HG02840 (cell line): Measurements from ENCODE around the gene CPO.
"Not testable (repeated sequence)": the region's sequence is repeated elsewhere in the genome, so short reads cannot be mapped to it uniquely, and the experiment has no call there.

Experiments
- ATAC-seq: cut with Tn5 transposase; IDR thresholded peaks from one replicate; pipeline ENCODE4 v1.9.1; 2021; ENCODE audit warnings: mild to moderate bottlenecking, moderate library complexity, moderate number of reproducible peaks; ENCODE audit not compliant: unreplicated experiment, low FRiP score

The CPO gene, protein sequence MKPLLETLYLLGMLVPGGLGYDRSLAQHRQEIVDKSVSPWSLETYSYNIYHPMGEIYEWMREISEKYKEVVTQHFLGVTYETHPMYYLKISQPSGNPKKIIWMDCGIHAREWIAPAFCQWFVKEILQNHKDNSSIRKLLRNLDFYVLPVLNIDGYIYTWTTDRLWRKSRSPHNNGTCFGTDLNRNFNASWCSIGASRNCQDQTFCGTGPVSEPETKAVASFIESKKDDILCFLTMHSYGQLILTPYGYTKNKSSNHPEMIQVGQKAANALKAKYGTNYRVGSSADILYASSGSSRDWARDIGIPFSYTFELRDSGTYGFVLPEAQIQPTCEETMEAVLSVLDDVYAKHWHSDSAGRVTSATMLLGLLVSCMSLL

DNA sequence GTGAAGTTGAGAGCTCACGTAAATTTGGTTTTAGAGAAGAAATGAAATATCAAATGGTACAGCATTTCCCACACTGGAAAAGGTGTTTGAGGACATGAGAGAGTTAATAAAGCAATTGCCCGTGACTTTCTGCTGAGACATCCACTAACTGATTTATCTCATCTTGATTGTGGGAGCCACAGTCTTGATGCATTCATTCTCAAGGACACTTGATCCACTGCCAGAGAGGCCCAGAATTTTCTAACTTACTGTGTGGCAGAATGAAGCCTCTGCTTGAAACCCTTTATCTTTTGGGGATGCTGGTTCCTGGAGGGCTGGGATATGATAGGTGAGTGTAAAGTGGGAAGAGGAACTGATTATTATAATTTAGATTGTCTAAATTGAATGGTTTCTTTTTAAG lies at the start of gene CPO:
TSS of gene CPO (plus strand) at position 179 of the 400 bp plus-strand sequence. CDS start at position 261, 82 bp downstream.
- ATAC-seq: no peak

DNA sequence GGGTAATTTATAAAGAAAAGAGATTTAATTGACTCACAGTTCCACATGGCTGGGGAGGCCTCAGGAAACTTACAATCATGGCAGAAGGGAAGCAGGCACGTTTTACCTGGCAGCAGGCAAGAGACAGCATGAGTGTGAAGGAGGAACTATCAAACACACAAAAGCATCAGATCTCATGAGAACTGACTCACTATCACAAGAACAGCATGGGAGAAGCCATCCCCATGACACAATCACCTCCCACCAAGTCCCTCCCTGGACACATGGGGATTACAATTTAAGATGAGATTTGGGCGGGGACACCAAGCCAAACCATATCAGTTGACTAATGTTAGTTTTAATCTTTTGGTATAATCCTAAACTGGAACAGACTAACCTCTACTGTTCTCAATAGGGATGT lies 49.1 kb upstream of the CPO start:
- no peak for ATAC-seq

DNA sequence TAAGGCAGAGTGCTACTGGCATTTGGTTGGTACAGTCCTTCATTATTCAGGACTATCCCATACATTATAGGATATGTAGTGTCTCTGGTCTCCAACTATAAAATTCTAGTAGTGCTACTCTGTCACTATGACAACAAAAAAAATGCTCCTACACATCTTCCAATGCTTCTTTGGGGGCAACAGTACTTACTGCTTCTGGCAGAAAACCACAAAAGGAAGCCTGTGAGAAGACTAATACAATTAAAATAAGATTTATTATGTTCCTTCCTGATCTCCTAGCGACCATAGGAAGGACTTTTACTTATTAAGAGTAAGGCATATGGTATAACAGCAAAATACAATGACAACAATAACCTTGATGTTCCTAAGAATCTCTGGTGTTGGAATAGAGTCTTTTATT lies 48.4 kb upstream of the CPO start:
- no peak for ATAC-seq

DNA sequence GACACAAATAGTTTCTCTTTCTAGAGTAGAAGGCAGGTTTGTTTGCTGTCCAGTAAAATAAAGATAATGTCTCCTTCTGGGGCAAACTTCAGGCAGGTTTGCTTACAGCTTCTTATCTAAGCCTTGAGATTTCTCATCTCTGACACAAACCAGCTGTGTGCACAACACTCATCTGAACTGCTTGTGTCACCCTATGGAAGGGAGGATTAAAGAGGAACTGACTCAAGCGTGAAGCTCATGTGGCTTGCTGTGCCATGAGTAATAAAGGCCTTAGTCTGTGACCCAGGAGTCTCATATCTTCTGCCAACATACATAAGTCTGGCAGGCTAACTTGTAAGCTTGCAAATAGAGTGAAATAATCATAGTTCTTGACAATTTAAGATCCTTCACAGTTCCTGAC lies 24.2 kb upstream of the CPO start:
- ATAC-seq: no peak

DNA sequence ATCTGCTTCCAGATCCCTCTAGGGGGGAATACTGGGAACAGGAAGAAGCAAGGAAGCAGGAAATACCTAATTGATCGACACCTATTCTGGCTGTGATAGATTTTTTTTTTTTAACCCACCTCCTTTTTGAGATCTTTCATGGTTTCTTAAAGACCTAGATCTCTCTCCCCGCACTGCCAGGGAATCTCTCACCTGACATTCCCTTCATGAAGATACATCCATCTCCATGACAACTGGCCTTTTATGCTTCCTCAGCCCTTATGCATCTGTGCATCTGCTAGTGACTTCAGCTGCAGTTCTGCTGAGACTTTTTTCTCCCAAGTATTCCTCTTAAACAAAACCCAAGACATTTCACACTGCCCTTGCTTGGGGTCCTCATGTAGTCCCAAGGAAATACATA lies 21.1 kb upstream of the CPO start:
- ATAC-seq: no peak

DNA sequence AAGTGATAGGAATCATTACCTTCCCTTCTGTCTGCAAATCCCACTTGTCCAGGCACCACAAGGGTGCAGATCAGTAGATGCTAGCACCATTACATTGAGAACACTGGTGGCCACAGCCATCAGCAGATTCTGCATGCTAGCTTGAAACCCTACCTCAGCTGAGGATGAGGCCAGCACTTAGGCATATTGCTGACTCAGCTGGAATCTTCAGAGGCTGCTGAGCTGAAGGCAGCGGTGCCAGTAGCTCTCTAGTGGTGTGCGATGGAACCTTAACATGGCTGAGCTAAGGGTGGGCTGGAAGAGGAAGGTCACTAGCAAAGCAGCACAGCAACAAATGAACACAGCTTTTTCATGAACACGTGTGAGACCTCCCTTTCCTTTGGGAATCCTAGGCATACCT lies 19.0 kb upstream of the CPO start:
- ATAC-seq: no peak

DNA sequence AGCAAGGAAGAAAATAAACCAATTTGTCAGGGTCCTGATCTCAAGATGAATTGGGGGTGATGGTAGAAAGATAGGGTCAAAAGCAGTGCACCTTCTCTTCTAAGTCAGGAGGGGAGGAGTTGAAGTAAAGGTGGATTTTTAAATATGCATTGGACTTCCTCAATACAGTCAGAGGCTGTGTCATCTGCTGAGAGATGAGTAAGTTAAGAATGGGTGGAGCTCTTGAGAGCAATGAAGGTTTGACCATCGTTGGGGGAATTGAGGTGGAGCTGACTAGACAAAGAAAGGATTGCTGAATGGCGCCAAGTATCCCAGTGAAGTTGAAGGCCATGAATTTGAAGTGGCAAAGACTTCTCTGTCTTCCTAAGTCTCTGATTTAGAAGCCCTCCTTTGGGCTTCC lies 18.4 kb upstream of the CPO start:
- no peak for ATAC-seq

DNA sequence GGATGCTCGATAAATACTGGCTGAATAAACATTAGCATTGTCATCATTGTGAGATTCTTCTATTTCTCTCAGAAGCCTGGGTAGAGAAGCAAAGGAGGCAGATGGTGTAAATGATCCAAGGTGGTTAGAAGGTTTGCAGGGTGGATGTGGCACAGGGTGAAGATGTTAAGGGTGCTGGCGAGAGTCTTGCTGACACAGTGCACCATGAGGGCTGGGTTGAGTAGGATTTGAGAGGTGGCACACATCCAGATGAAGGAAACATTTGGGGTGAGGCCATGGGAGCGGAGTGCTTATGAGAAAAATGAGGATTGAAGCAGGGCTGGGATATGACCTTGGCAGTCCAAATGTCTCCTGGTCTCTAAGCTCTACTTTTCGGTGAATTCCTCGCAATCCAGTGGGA lies 17.8 kb upstream of the CPO start:
- no peak for ATAC-seq

DNA sequence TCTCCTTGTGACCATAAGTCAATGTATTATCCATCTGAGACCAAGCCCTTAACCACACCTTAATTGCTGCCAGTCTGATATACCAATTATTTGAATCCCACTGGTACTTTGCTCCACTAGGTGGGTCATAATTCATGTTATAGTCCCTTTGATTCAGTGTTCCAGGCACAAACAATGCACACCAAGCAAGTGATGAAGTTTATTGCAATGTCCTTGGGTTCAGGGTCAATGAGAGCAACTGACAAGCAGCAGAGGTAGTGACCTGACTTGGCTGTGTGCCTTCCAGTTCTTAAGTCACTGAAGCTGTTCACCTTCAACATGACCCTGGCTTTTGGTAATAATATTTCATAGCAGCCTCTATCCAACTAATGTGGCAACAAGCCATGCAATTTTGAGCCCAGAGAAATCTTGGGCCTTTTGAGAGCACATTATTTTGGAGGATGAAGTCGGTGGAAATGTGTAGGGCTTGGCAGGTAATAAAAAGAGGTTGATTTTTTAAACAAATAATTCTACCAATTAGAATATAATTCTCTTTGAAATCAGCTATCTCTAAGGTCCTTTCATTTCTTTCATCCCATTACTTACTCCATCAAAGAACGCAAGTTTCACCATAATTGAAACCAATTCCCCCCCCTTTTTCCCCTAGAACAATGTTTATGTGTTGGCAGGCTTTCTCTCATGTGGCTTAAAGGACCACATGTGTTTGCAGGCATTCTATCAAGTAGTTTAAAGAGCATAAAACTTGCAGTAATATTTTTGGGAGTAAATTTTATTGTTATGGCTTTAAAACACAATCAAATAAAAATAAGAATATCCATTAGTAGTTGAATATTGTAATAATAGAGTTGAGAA lies 3.1 kb upstream of the CPO start:
- no peak for ATAC-seq

DNA sequence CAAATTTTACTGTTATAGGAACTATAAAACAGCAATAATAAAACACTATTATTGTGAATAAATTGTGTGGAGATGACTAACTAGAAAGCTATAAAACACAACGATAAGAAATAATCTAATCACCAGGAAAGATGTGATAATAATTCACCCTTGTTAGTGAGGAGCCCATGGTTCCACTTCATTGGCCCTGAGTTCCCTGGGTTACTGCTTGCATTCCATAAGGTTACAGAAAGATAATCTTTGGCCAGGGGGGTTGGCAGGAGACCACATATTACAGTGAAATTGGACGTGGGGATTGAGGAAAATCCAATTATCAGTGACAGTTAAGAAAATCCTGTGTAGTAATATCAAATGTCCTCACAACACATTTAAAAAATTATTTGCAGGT lies 2.5 kb upstream of the CPO start:
- ATAC-seq: no peak

DNA sequence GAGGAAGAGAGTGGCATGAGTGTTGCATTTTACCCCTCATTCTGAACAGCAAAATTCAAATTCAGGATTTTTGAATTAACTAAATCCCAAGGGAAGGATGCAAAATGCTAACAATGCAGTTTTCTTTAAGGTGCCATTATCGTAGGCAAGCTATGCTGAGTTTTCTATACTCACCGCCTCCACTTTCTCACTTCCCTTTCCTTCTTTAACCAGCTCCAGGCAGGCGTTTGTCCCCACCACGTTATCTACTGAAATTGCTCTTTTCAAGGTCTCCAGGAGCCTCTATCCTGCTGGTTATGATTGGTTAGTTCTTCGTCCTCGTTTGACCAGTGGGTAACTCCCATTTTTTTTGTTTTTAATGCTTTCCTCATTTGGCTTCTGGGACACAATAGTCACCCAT lies 1.8 kb upstream of the CPO start:
- ATAC-seq: no peak

DNA sequence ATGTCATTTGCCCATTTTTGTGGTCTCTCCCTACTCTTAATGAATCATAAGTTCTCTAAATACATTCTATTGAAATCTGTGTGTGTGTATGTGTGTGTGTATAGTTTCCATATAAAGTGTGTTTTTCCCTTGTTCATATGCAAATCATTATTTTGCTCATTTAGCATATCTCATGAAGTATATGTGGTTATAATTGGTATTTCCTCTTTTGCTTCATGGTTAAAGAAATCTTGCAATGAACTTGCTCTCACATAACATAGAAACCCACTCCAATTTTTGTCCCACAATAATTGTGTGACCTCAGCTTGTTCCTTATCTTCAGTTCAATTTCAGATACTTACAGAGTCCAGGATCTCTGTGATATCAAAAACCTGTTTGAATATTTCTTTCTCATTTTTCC lies 1.2 kb downstream of the CPO start:
- ATAC-seq: no peak

DNA sequence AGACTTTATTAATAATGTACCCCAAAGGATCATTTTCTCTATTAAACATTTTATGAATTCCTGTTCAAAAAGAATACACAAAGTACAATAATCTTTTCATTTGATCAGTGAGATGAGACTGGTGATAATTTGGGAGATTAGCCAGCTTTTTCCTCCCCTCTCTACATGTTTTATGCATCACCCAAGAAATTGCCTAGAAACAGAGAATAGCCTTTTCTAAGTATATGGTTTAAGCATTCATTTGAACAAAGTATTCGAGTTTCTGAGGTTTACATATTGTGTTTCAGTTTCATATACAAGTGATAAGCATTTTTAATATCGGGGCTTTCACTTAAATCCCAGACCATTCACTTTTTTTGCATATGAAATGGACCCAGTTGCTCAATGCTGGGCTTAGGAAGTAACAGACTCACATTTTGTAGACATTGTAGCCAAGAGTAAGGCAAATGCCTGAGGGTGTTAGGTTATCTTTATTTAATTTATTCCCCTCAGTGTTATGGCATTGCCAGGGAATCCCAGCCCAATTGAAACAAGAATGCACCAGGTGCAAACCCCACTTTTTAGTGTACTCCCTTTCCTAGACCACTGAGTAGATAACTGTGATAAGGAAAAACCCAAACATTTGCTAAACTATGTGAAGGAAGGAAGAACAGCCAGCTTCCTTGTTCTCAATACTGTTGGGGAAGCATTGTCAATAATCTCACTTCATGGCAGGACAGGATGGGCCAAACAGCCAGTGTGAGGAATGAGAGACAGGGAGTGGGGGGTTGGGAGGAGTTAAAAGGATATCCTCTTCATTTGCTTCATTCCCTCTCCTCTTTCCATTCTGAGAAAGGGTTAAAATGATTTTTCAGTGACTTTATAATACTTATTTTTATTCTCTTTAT lies 3.5 kb downstream of the CPO start:
- no peak for ATAC-seq

DNA sequence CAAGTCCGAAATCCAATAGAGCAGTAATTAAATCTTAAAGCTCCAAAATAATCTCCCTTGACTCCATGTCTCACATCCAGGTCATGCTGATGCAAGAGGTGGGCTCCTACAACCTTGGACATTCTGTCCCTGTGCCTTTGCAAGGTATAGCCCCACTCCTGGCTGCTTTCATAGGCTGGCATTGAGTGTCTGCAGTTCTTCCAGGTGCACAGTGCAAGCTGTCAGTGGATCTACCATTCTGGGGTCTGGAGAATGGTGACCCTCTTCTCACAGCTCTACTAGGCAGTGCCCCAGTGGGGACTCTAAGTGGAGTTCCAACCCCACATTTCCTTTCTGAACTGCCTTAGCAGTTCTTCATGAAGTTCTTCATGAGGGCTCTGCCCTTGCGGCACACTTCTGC lies 14.1 kb downstream of the CPO start:
- not testable (repeated sequence) for ATAC-seq

DNA sequence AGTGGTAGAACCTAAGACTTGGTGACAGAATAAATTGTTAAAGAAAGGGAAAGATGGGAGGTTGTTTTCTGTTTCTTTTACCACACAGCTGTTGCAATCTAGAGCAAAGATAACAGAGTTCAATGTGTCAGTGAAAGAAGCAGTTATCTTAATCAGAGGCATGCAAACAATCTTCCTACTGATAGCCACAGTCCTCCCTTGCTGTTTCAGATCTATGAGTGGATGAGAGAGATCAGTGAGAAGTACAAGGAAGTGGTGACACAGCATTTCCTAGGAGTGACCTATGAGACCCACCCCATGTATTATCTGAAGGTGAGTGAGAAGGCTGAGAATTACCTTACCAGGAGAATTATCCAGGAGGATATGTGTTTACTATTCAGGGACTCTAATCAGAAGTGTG lies 15.9 kb downstream of the CPO start:
- ATAC-seq: no peak

DNA sequence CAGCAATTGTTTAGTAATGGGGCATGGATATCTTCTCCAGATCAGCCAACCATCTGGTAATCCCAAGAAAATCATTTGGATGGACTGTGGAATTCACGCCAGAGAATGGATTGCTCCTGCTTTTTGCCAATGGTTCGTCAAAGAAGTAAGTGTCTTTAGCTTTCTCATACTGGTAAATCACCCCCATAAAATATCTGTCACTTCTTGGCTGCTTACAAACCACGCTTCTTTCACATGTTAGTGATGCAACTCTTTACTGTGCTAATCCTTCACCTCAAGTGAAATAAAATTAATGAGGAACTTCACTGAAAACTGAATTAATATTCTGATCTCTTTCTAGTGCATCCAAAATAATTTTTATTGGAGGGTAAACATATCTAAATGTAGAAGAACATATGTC lies 18.9 kb downstream of the CPO start:
- ATAC-seq: no peak

DNA sequence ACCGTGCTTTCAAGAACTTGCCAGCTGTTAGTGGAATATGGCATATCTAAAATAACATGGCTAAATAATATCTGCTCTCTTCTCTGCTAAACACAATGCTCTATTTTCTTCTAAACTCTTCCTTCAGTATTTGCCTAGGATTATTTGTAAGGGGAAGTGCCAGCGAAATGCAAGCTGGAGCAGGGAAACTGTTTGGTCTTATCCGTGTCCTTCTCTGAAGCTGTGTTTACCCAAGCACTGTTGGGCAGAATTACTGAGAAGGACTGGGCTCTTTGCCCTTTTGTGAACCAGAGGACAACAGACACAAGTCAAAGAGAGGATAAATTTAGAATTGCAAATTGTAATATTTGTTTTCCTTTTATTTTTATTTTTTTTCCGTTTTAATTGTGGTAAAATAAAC lies 23.6 kb downstream of the CPO start:
- no peak for ATAC-seq

DNA sequence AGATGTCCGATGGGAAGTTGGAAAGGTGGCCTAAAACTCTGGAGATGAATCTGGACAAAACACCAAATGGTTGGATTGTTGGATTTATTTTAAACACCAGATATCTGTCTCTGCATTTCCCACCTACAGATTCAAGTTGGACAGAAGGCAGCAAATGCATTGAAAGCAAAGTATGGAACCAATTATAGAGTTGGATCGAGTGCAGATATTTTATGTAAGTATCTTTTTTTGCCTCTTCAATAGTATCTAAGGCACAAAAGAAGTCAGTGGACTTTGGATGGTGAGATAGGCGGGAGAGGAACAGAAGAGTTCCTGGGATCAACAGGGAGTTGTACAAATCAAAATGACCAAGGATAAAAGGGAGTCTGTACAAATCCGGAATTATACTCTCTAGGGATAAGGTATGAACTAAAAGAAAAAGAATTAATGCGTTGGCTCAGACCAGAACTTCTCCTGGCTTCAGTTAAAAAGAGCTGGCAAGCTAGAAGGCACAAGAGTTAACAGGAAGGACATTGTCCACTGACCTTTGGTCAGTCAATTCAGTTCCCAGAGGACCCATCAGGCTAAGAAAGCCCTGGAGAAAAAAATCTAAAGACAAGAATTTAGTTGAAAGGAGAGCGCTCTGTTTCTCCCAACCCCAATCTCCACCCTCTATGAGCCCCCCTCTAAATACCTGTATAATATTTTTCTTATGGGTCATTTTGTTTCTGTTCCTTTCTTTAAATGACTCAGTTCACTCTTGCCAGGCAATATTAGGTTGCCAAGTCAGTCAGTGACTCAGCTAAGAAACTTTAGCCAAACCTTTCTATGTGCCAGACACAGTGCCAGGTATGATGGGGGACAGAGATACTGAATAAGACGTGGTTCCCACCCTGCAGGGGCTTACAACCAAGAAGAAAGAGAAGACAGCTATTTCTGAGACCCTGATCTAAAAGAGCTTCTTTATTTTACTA lies 29.1 kb downstream of the CPO start:
- no peak for ATAC-seq

DNA sequence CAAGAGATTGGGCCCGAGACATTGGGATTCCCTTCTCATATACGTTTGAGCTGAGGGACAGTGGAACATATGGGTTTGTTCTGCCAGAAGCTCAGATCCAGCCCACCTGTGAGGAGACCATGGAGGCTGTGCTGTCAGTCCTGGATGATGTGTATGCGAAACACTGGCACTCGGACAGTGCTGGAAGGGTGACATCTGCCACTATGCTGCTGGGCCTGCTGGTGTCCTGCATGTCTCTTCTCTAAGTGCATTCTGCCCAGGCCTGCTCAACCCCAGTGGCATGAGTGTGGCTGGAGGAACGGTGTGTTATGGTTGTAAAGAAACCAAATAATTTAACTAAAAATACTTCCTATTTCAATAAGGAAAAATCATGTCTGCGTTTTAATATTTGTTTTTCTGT lies 29.9 kb downstream of the CPO start:
- no peak for ATAC-seq
